ENCODE measurements around the gene HSD17B13.
"Not testable (repeated sequence)": the region's sequence is repeated elsewhere in the genome, so short reads cannot be mapped to it uniquely, and the experiment has no call there.

HSD17B13 gene

DNA sequence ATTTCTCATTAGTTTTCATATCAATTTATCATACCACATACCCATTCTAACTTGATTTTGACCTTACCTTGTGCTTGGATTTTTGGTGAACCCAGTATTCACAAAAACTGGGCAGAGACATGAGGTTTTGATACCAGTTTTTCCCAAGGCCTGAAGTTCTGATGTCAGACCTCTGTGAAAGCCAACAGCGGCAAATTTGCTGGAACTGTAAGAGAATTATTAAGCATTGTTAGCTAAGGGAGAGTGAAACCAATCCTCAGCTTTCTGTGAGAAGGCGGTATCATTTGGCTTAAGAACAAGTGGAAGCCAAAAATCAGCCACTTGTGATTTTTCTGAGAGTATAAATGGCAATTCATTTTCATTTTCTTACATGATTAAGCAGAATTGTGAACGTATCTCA lies 8.9 kb downstream of the HSD17B13 start:
- DNase-seq = no peak

DNA sequence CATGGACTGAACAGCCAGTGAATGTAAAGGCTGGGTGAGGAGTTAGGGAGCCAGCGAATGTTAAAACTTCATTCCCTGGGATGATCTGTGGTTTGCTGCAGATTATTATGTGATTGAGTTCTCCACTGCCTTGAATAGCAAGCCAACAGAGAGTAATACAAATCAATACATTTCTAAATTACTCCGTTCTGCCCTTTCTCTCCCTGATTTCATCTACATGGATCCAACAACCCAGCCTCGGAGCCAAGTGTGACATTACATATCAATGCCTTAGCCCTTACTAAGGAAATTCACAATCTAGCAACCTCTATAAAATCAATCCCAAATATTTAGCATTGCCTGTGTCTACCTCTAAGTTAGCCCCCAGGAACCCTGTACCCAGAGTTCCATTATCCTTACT lies 11.0 kb downstream of the HSD17B13 start:
- no peak for DNase-seq

DNA sequence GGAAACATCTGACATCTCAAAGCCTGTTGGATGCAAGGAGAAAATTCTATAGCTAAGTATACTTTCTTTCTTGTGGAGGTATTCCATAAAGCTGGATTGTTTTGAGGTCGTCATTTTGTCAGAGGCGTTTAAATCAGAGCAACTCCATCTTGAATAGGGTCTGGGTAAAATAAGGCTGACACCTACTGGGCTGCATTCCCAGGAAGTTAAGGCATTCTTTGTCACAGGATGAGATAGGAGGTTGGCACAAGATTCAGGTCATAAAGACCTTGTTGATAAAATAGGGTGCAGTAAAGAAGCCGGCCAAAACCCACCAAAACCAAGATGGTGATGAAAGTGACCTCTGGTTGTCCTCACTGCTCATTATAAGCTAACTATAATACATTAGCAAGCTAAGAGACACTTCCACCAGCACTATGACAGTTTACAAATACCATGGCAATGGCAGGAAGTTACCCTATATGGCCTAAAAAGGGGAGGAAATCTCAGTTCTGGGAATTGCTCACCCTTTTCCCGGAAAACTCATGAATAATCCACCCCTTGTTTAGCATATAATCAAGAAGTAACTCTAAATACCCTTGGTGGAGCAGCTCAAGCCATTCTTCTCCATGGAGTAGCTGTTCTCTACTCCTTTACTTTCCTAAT lies 11.9 kb downstream of the HSD17B13 start:
- DNase-seq = no peak

DNA sequence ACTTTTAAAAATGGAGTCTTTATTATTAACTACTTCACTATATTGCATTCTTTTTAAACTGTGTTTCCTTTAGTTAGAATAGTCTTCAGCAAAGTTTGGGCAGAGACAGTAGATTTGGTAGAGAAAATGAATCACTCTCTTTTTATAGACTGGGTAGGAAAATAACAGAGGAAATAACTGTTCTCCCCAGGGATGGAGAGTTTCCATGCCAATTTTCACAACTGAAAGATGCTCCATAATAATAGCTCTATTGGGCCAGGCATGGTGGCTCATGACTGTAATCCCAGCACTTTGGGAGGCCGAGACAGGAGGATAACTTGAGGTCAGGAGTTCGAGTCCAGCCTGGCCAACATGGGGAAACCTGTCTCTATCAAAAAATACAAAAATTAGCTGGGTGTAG lies 13.1 kb downstream of the HSD17B13 start:
- DNase-seq = no peak

GRCh38 chr4:87306056-87306455 lies 16.6 kb downstream of the HSD17B13 start:
- DNase-seq = no peak

DNA sequence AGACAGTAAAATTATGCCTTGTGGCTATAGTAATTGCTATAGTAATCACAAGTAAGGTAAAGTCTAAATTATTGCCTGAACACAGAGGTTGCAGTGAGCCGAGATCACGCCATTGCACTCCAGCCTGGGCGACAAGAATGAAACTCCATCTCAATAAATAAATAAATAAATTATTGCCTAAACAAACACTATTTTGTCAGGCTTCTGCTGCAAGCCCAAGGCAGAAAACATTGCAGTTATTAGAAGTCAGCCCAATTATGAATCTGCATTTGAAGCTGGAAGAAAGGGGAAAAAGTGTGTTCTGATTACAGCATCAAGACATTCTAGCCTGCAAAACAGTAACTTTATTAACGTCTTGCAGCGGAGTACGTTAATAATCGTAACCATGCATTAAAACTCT lies 17.1 kb downstream of the HSD17B13 start:
- DNase-seq = no peak

GRCh38 chr4:87304745-87305432 lies 17.8 kb downstream of the HSD17B13 start:
- DNase-seq = no peak

GRCh38 chr4:87299898-87300297 lies 22.8 kb downstream of the HSD17B13 start:
- DNase-seq = no peak

GRCh38 chr4:87298362-87298761 lies 24.3 kb downstream of the HSD17B13 start:
- DNase-seq = no peak

DNA sequence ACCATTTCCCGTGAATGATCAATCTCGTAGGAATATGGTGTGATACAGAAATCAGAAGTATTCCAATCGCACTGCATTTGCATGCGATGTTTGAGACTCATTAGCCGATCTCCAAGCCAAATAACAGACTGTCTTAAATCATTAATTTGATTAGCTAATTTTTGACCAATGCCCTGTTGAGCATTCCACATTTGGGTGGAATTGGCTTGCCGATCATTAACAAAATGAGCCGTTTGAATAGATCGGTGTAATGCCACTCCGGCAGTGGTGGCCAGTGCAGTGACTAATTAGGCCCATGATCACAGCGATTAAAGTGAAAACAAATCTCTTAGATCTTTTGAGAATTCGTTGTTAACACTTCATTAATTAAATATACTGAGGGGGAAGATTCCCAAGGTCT lies 27.8 kb downstream of the HSD17B13 start:
- DNase-seq = not testable (repeated sequence)

DNA sequence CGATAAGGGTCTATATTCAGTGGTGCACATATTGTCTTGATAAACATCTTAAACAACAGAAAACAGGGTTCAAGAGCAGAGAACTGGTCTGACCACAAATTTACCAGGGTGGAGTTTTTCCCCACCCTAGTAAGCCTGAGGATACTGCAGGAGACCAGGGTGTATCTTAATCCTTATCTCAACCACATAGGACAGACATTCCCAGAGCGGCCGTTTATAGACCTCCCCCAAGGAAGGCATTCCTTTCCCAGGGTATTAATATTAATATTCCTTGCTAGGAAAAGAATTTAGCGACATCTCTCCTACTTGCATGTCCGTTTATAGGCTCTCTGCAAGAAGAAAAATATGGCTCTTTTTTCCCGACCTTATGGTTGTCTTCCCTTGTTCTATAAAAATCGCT lies 28.8 kb downstream of the HSD17B13 start:
- DNase-seq = not testable (repeated sequence)

DNA sequence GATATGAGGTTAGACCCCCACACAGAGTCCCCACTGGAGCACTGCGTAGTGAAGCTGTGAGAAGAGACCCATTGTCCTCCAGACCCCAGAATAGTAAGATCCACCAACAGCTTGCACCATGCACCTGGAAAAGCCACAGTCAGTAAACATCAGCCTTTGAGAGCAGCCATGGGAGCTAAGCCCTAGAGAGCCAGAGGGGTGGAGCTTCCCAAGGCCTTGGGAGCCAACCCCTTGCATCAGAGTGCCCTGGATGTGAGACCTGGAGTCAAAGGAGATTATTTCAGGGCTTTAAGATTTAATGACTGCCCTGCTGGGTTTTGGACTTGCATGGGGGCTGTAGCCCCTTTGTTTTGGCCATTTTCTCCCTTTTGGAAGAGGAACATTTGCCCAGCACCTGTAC lies 35.7 kb downstream of the HSD17B13 start:
- no peak for DNase-seq

DNA sequence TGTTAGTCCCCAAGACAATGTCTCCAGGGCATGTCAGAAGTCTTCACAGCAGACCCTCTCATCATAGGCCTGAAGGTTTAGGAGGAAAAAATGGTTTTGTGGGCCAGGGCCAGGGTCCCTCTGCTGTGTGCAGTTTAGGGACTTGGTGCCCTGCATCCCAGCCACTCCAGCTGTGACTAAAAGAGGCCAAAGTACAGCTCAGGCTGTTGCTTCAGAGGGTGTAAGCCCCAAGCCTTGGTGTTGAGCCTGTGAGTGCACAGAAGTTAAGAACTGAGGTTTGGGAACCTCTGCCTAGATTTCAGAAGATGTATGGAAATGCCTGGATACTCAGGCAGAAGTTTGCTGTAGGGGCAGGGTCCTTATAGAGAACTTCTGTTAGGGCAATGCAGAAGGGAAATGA lies 38.4 kb downstream of the HSD17B13 start:
- DNase-seq = not testable (repeated sequence)

DNA sequence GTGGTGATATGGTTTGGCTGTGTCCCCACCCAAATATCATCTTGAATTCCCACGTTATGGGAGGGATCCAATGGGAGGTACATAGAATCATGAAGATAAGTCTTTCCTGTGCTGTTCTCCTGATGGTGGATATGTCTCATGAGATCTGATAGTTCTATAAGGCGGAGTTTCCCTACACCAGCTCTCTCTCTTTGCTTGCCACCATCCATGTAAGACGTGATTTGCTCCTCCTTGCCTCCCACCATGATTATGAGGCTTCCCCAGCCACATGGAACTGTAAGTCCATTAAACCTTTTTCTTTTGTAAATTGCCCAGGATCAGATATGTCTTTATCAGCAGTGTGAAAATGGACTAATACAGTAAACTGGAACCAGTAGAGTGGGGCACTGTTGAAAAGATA lies 39.5 kb downstream of the HSD17B13 start:
- no peak for DNase-seq

- DNase-seq = no peak
Observed at GRCh38 chr4:87281603-87282002, 41.1 kb downstream of the HSD17B13 start.

GRCh38 chr4:87278335-87278794 lies 44.3 kb downstream of the HSD17B13 start:
- no peak for DNase-seq

- DNase-seq = no peak
Observed at GRCh38 chr4:87275311-87275710, 47.4 kb downstream of the HSD17B13 start.

DNA sequence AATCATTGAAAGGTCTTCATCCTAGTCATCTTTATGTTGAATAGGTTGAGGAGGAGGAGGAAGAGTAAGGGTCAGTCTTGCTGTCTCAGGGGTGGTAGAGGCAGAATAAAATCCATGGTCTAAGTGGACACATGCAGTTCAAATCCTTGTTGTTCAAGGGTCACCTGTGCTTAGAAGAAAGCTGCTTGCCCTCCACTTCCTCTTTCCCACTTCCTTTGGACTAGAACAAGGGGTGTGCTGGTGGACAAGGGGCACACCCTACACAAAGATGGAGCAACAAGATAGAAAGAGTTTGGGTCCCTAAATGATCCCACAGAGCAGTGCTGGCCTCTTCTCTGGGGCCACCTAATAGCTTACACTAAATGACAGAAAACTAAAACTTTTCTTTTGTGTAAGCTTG lies 47.9 kb downstream of the HSD17B13 start:
- no peak for DNase-seq

GRCh38 chr4:87274327-87274726 lies 48.4 kb downstream of the HSD17B13 start:
- DNase-seq = no peak

DNA sequence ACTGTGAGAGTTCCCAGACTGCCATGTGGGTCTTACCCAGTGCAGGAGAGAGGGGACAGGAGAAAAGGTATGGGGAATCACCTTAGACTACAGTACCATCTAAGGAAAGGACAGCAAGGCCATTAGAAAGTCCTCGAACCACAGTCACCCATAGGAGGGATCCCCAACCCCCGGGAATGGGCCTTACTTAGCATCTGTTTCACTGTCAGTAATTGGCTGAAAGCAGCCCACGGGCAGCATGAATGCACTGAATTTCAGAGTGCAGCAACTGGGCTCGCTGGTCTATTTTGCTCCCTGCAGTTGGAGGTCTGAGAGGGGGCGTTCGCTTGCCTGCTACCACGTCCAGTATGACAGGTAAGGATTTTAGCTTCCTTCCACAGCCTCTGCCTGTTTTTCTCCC lies 51.9 kb downstream of the HSD17B13 start:
- DNase-seq = no peak

DNA sequence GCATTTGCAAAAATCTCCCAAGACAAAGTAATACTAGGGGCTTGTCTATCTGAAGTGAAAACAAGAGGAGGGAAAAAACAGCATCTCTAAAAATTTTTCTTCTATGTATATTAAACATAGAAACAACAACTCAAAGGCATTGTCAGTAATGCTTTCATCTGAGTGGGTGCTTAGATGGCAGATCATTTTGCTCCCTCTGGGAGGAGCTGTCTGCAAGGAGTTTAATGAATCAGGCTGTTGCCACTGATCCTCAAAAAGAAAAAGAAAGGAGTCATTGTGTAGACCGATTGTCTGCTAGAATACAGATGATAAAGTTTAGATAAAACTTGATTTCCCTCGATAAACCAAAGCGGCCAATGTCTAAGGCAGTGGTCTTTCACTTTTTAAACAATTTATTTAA lies 52.5 kb downstream of the HSD17B13 start:
- DNase-seq = peak; percentile 0

DNA sequence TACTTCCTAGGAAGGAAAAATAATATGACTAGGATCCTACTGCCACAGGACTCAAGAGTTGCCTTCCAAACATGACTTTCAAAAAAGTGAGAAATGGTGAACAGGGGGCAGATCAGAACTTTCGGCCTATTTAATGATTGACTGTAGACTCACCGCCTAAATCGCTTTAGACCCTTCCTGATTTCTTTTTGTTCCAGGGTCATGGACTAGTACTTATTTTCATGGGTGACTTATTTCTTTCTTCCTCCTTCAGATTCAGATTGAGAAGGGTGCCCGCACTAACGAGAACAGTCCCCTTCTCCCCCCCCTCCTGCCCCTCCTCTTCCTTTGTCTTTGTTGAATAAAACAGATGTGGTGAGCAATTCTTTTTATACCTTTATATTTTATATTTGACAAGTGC lies 54.3 kb downstream of the HSD17B13 start:
- DNase-seq = no peak

DNA sequence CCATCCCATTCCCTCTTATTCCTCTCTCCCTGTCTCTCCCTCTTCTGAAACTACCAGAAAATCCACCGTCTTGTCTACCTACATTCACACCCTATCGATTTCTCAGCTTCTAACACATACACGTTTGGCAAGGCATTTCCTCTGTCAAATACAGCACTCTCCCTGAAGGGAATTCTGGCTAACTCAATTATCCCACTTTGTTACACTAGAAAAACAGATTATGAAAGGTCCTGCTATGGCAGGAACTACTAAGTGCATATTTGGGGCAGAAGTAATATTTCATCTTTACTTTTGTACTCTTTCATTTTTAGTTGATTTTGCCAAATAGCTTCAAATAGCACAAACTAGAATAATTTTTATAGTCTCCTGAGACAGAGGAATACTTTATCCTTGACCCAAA lies 55.7 kb downstream of the HSD17B13 start:
- DNase-seq = no peak

GRCh38 chr4:87262886-87263285 lies 59.8 kb downstream of the HSD17B13 start:
- DNase-seq = no peak

DNA sequence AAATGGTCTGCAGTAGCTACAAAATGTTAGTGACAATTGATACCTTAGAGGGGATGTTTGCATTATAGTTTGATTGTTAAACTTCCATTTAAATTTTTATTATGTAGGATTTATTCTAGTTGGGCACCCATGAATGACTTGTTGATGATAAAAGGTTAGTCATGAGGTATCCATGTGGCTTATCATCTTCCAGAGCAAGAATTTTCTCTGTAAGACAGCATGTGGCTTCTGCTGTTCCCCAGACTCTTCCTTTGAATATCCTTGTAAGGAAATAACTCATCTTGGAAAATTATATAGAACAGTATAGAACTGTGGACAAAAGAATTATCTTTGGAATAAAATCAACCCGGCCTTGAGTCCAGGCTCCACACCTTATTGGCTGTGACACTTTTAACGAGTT lies 62.2 kb downstream of the HSD17B13 start:
- DNase-seq = no peak
